ENCODE results near the gene PARD3B. TPM values are rescaled to one million over a fixed set of nuclear protein-coding genes. Genes with fewer than 3 reads are reported as not detected.

Gene PARD3B
- total RNA-seq, 4 donors from 2014 or later: 21.8 to 85.6 (median 36.1) TPM

- Histone ChIP-seq H3K27ac (no peak overlapping the region), H3K36me3 (no peaks in the 10 kb centered on the region), H3K4me1 (no peaks in the 10 kb centered on the region), H3K9me3 (no peaks in the 10 kb centered on the region), H3K4me3 (no peak overlapping the region), H3K27me3 (no peaks in the 10 kb centered on the region)
- intact Hi-C loops (cut with DNase I; ENCODE audit: low total_unique reads): no loop called here
- no peak for DNase-seq
- TF ChIP-seq, protein P1, sequence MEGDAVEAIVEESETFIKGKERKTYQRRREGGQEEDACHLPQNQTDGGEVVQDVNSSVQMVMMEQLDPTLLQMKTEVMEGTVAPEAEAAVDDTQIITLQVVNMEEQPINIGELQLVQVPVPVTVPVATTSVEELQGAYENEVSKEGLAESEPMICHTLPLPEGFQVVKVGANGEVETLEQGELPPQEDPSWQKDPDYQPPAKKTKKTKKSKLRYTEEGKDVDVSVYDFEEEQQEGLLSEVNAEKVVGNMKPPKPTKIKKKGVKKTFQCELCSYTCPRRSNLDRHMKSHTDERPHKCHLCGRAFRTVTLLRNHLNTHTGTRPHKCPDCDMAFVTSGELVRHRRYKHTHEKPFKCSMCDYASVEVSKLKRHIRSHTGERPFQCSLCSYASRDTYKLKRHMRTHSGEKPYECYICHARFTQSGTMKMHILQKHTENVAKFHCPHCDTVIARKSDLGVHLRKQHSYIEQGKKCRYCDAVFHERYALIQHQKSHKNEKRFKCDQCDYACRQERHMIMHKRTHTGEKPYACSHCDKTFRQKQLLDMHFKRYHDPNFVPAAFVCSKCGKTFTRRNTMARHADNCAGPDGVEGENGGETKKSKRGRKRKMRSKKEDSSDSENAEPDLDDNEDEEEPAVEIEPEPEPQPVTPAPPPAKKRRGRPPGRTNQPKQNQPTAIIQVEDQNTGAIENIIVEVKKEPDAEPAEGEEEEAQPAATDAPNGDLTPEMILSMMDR (IDR thresholded peaks at IDR 0.05): no peak
- no peak for TF ChIP-seq POLR2A (IDR thresholded peaks at IDR 0.05)
These were observed 41.4 kb upstream of the PARD3B start for GRCh38 chr2:204503869-204504268.

GRCh38 chr2:204504594-204504993, 40.7 kb upstream of the PARD3B start:
- H3K27ac ChIP-seq: no peak overlapping the region
- no peak for TF ChIP-seq POLR2A (IDR thresholded peaks at IDR 0.05)
- TF ChIP-seq, protein P1 (IDR thresholded peaks at IDR 0.05): no peak
- H3K4me3 ChIP-seq: no peak overlapping the region
- H3K36me3 ChIP-seq: no peaks in the 10 kb centered on the region
- H3K4me1 ChIP-seq: no peaks in the 10 kb centered on the region
- DNase-seq: no peak
- no peaks in the 10 kb centered on the region for H3K27me3 ChIP-seq
- no peaks in the 10 kb centered on the region for H3K9me3 ChIP-seq
- intact Hi-C loops (cut with DNase I; ENCODE audit: low total_unique reads): no loop called here

- Histone ChIP-seq H3K4me3 (no peak overlapping the region), H3K9me3 (no peaks in the 10 kb centered on the region), H3K36me3 (no peaks in the 10 kb centered on the region), H3K4me1 (no peaks in the 10 kb centered on the region), H3K27me3 (no peaks in the 10 kb centered on the region), H3K27ac (no peak overlapping the region)
- no peak for DNase-seq
- intact Hi-C loops (cut with DNase I; ENCODE audit: low total_unique reads): no loop called here
- no peak for TF ChIP-seq POLR2A (IDR thresholded peaks at IDR 0.05)
- TF ChIP-seq, protein P1 (IDR thresholded peaks at IDR 0.05): no peak
These were observed 39.8 kb upstream of the PARD3B start for GRCh38 chr2:204505488-204505887.

DNA sequence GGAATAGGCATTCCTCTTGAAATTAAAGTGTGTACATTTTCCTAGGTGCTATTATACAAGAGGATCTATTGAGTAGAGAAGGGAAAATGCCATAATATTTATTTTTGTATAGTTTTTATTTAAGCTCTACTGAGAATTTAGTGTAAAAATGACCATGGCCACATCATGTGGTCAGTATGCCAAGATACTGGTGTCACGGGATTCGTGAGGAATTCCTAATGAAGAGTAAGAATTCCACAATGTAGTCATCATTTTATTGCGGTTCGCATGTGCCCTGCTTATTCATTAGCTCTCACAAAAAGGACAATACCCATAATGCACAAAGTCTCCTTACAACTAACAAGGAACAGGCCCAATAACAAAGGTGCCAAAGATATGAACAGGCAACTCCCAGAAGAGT, 39.3 kb upstream of the PARD3B start:
- TF ChIP-seq, protein P1 (IDR thresholded peaks at IDR 0.05): no peak
- no peak for TF ChIP-seq POLR2A (IDR thresholded peaks at IDR 0.05)
- H3K27ac ChIP-seq: no peak overlapping the region
- no peaks in the 10 kb centered on the region for H3K36me3 ChIP-seq
- no peak for DNase-seq
- H3K4me1 ChIP-seq: no peaks in the 10 kb centered on the region
- intact Hi-C loops (cut with DNase I; ENCODE audit: low total_unique reads): no loop called here
- H3K9me3 ChIP-seq: no peaks in the 10 kb centered on the region
- no peaks in the 10 kb centered on the region for H3K27me3 ChIP-seq
- H3K4me3 ChIP-seq: no peak overlapping the region

DNA sequence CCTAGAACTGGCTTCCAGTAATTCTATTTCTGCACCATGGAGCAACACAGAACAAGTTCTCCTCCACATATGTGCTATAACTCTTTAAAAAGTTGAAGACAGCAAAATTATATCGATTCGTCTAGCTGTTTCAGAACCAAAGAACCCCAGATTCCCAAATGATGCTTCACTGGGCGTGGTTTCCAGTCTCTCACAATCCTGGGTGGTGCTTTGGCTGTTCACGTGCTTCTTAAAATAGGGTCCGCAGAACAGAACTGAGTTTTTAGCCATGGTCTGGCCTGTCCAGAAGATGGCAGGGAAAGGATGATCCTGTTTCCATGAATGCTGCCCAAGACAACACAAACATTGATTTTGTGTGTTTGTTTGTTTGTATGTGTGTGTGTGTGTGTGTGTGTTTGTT, 37.6 kb upstream of the PARD3B start:
- H3K36me3 ChIP-seq: no peaks in the 10 kb centered on the region
- TF ChIP-seq, protein P1 (IDR thresholded peaks at IDR 0.05): no peak
- TF ChIP-seq POLR2A (IDR thresholded peaks at IDR 0.05): no peak
- no peaks in the 10 kb centered on the region for H3K4me1 ChIP-seq
- intact Hi-C loops (cut with DNase I; ENCODE audit: low total_unique reads): no loop called here
- H3K9me3 ChIP-seq: no peaks in the 10 kb centered on the region
- H3K27me3 ChIP-seq: no peaks in the 10 kb centered on the region
- DNase-seq: no peak
- H3K27ac ChIP-seq: no peak overlapping the region
- H3K4me3 ChIP-seq: no peak overlapping the region
